Head of caudate nucleus (tissue), 42 donors: ENCODE data around the gene B3GALT5.
"Not testable (repeated sequence)": the region's sequence is repeated elsewhere in the genome, so short reads cannot be mapped to it uniquely, and the experiment has no call there.

ENCODE experiments used
- DNase-seq, 42 donors: peaks; one replicate each; pipeline versions ENCODE4 v3.0.0 to v3.0.0-alpha.2; 2020 to 2021; ENCODE audit warnings: mixed read lengths in 7 of 42
- intact Hi-C: fragments of 100-400 bp; cut with DNase I; formaldehyde crosslinking; loops from one replicate; pipeline ENCODE4 v1.15.0; 2022

Gene B3GALT5

GRCh38 chr21:39612233-39613040 is at the start of gene B3GALT5:
TSS of gene B3GALT5 (plus strand) at chr21:39612940. CDS start at chr21:39660560, 47,620 bp downstream.
- intact Hi-C loops: no loop called here
- DNase-seq: peak in 33 of 42 donors; percentile 22 to 78 (median 52)

- intact Hi-C loops: no loop called here
- DNase-seq: peak in 34 of 42 donors; percentile 17 to 82 (median 48)
Observed at GRCh38 chr21:39564200-39564599, 48.5 kb upstream of the B3GALT5 start.

- intact Hi-C loops: no loop called here
- DNase-seq: peak in 10 of 42 donors; percentile 14 to 58 (median 38)
Observed at GRCh38 chr21:39567180-39567972, 45.4 kb upstream of the B3GALT5 start.

- intact Hi-C loops: no loop called here
- DNase-seq: no peak
Observed at GRCh38 chr21:39568361-39568760, 44.4 kb upstream of the B3GALT5 start.

- intact Hi-C loops: no loop called here
- no peak for DNase-seq
Observed at GRCh38 chr21:39575775-39576174, 37.0 kb upstream of the B3GALT5 start.

GRCh38 chr21:39576518-39577128 is 36.1 kb upstream of the B3GALT5 start:
- DNase-seq: no peak
- intact Hi-C loops: no loop called here

GRCh38 chr21:39579734-39580332 is 32.9 kb upstream of the B3GALT5 start:
- DNase-seq: no peak
- intact Hi-C loops: no loop called here

GRCh38 chr21:39580744-39581143 is 32.0 kb upstream of the B3GALT5 start:
- intact Hi-C loops: no loop called here
- no peak for DNase-seq

- intact Hi-C loops: no loop called here
- DNase-seq: no peak
Observed at GRCh38 chr21:39581414-39581813, 31.3 kb upstream of the B3GALT5 start.

GRCh38 chr21:39582749-39583148 is 30.0 kb upstream of the B3GALT5 start:
- no peak for DNase-seq
- intact Hi-C loops: no loop called here

- DNase-seq, intact Hi-C loops: not testable (repeated sequence)
Observed at GRCh38 chr21:39583586-39583985, 29.2 kb upstream of the B3GALT5 start.

- intact Hi-C loops: no loop called here
Observed at GRCh38 chr21:39587376-39587775, 25.4 kb upstream of the B3GALT5 start.

GRCh38 chr21:39588884-39589283 is 23.9 kb upstream of the B3GALT5 start:
- intact Hi-C loops: no loop called here
- no peak for DNase-seq

More at GRCh38 chr21:39587376-39587775, 25.4 kb upstream of the B3GALT5 start:
- no peak for DNase-seq

- DNase-seq: no peak
- intact Hi-C loops: no loop called here
Observed at GRCh38 chr21:39593522-39593921, 19.2 kb upstream of the B3GALT5 start.

- intact Hi-C loops: no loop called here
- DNase-seq: peak in 1 of 42 donors; percentile 30
Observed at GRCh38 chr21:39595465-39595864, 17.3 kb upstream of the B3GALT5 start.

GRCh38 chr21:39597595-39597994 is 15.1 kb upstream of the B3GALT5 start:
- intact Hi-C loops: no loop called here
- DNase-seq: peak in 5 of 42 donors; percentile 23 to 48 (median 35)

- intact Hi-C loops: no loop called here
- no peak for DNase-seq
Observed at GRCh38 chr21:39599191-39599970, 13.4 kb upstream of the B3GALT5 start.

GRCh38 chr21:39601187-39601928 is 11.4 kb upstream of the B3GALT5 start:
- intact Hi-C loops: no loop called here
- no peak for DNase-seq
